Germinal center (tissue), 1 donor: Measurements from ENCODE around the gene SF3A2.

Experiments
- DNase-seq: peaks from one replicate; pipeline ENCODE4 v3.0.0; 2012; ENCODE audit warnings: mixed read lengths, low spot score

SF3A2 gene

DNA sequence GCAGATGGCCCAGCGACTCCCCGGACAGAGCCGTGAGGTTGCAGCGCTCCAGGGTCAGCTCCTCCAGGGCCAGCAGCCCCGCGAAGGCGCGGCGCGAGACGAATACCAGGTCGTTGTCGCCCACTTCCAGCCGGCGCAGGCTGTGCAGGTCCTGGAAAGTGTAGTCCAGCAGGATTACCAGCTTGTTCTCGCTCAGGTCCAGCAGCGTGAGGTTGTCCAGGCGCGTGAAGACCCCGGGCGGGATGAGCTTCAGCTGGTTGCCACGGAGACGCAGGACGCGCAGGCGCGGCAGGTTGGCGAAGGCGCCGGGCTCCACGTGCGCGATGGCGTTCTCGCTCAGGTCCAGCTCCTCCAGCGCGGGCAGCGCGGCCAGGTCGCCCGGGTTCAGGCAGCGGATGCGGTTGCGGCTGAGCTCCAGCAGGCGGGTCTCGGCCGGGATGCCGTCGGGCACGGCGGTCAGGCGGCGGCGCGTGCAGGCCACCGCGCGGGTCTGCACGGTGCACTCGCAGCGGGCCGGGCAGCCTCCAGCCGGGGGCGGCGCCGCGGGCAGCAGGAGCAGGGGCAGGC lies 54.6 kb downstream of the SF3A2 start:
- DNase-seq = no peak

DNA sequence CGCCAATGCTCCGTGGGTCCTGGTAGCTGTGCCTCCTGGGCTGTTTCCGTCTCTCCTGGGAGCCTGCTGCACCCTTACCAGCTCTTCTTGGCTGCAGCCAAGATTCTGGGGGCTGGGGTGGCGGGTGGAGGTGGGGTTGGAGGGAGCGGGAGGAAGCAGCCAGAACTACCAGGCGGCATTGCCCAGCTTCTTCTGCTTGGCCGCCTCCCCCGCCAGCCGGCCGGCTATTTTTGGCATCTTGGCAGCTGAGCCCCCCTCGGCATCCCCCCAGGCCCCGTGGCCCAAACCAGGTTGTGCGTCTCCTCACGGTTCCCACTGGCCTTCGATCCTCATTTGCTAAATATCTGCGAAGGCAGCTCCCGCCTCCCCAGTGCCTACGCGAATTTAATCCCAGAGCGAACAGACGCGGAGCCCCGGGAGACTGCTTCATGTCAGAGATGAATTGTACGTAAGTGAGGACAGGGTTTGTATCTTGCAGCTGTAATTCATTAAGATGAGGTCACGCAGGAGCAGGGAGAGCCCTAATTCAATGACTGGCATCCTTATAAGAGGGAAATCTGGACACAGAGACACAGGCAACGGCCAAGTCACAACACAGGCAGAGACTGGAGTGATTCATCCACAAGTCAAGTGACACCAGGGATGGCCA lies 58.2 kb downstream of the SF3A2 start:
- no peak for DNase-seq

DNA sequence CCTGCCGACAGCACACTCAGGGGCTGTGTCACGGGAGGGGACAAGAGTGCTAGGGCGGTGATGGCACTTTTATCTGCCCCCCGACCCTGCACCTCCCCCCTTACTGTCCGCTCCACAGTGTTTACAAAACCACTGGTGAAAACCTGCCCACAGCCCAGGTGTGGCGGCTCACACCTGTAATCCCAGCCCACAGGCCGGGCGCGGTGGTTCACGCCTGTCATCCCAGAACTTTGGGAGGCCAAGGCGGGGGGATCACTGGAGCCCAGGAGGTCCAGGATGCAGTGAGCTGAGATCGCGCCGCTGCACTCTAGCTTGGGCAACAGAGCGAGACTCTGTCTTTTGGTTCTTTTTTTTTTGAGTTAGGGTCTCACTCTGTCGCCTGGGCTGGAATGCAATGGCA lies 59.5 kb downstream of the SF3A2 start:
- no peak for DNase-seq
